Small intestine (tissue), 7 donors: ENCODE measurements around the gene MAP10. TPM values are rescaled to one million over a fixed set of nuclear protein-coding genes. Genes with fewer than 3 reads are reported as not detected.

Experiments
- DNase-seq, 2 donors: peaks; one replicate each; pipeline versions ENCODE4 v3.0.0 to v3.0.0-alpha.2; 2013
- FAIRE-seq: peaks from 2 replicates; lab custom pipeline; 2012; peaks lifted over from hg19 to GRCh38; lab: Jason Lieb, UNC
- H3K27ac ChIP-seq, 3 donors: one replicate each; pipeline ENCODE4 v1.5.1; 2013; ENCODE audit warnings: low read length in 2 of 3, mild to moderate bottlenecking in 2 of 3, control low read depth in 1 of 3, inconsistent platforms in 1 of 3, low read depth in 1 of 3, moderate library complexity in 1 of 3
- H3K27me3 ChIP-seq, 3 donors: one replicate each; pipeline ENCODE4 v1.6.1; 2013; ENCODE audit warnings: low read length in 3 of 3, inconsistent platforms in 1 of 3; ENCODE audit not compliant: control insufficient read depth in 3 of 3, insufficient read depth in 3 of 3
- H3K36me3 ChIP-seq, 3 donors: one replicate each; pipeline ENCODE4 v1.6.1; 2013; ENCODE audit warnings: low read length in 3 of 3, inconsistent platforms in 1 of 3, low read depth in 1 of 3, mild to moderate bottlenecking in 1 of 3, moderate library complexity in 1 of 3; ENCODE audit not compliant: control insufficient read depth in 3 of 3, insufficient read depth in 2 of 3
- H3K4me1 ChIP-seq, 3 donors: one replicate each; pipeline ENCODE4 v1.6.1; 2013; ENCODE audit warnings: low read length in 2 of 3, inconsistent platforms in 1 of 3, low read depth in 1 of 3, mild to moderate bottlenecking in 1 of 3, moderate library complexity in 1 of 3; ENCODE audit not compliant: control insufficient read depth in 3 of 3, insufficient read depth in 2 of 3
- H3K4me3 ChIP-seq, 3 donors: one replicate each; pipeline ENCODE4 v1.5.1; 2013; ENCODE audit warnings: low read length in 3 of 3, control low read depth in 1 of 3, inconsistent platforms in 1 of 3, low read depth in 1 of 3, mild to moderate bottlenecking in 1 of 3, moderate library complexity in 1 of 3
- H3K9me3 ChIP-seq, 2 donors: one replicate each; pipeline ENCODE4 v1.6.1; 2013; ENCODE audit warnings: low read depth in 1 of 2, low read length in 1 of 2; ENCODE audit not compliant: control insufficient read depth in 2 of 2, insufficient read depth in 1 of 2
- WGBS, 3 donors: extraction: QIAGEN DNeasy Blood & Tissue Kit; methylation state at CpG; one replicate each; pipeline ENCODE4 v1.1.7; 2013; 5-methylcytosine and 5-hydroxymethylcytosine counted together
- polyA plus RNA-seq, 4 donors: library from polyadenylated mRNA; stranded (reverse) in 3 of 4; unstranded in 1 of 4; fragments of 200-250 nt in 3 of 4; fragments of 120-200 nt in 1 of 4; gene quantifications; one replicate each; pipeline versions ENCODE4 v1.2.1 to v1.2.3, GENCODE V29; 2013
- donor health status: healthy with polysubstance abuse.
- donor health status: control.
- donor health status: control.
- donor health status: Bipolar disorder and iron deficiency.
- donor health status: healthy.

The MAP10 gene
- polyA plus RNA-seq, 4 donors = 0.27 to 4.0 (median 1.5) TPM

GRCh38 chr1:232810856-232811255 is 5.6 kb downstream of the MAP10 start:
- 74 to 89% (median 88%) methylated on average over 2 of the region's 2 CpGs for WGBS, 3 donors
- no peak overlapping the region for H3K27ac ChIP-seq

DNA sequence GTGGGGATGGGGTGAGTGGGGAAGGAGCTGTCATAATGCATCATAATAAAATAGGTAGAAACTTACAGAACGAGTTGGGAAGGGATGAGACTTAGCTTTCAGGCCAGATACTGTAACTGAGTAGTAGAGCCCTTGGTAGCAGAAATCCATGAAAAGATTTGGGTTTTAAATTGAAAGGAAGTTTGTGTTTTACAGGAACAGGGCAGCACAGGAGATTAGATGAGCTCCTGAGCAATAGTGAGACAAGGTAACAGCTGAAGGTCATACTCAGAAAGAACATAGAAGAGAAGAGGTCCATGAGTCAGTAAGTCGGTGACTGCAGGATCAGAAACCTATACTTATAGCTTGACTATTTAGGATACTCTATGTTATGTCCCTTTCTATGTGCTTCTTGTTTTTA is 7.3 kb downstream of the MAP10 start:
- H3K4me3 ChIP-seq = no peak overlapping the region
- H3K27ac ChIP-seq = no peak overlapping the region
- DNase-seq (no peak), FAIRE-seq (no peak)
- no peaks in the 10 kb centered on the region for H3K4me1 ChIP-seq
- 69 to 84% (median 76%) methylated on average over 2 of the region's 2 CpGs for WGBS, 3 donors
- no peaks in the 10 kb centered on the region for H3K9me3 ChIP-seq
- no peaks in the 10 kb centered on the region for H3K27me3 ChIP-seq
- no peaks in the 10 kb centered on the region for H3K36me3 ChIP-seq

More at GRCh38 chr1:232810856-232811255, 5.6 kb downstream of the MAP10 start:
- Histone ChIP-seq H3K36me3 (no peaks in the 10 kb centered on the region), H3K4me1 (no peaks in the 10 kb centered on the region), H3K9me3 (peaks cover 0 to 8% of the 10 kb centered on the region in 2 donors), H3K27me3 (no peaks in the 10 kb centered on the region), H3K4me3 (no peak overlapping the region)
- FAIRE-seq (no peak), DNase-seq (no peak)

- Histone ChIP-seq H3K27me3 (no peaks in the 10 kb centered on the region), H3K27ac (no peak overlapping the region), H3K36me3 (no peaks in the 10 kb centered on the region), H3K4me3 (no peak overlapping the region), H3K9me3 (no peaks in the 10 kb centered on the region), H3K4me1 (no peaks in the 10 kb centered on the region)
- 90 to 96% (median 95%) methylated on average over 4 of the region's 4 CpGs for WGBS, 3 donors
- FAIRE-seq = no peak
- DNase-seq = no peak
These were observed 7.9 kb downstream of the MAP10 start for GRCh38 chr1:232813097-232813496.

DNA sequence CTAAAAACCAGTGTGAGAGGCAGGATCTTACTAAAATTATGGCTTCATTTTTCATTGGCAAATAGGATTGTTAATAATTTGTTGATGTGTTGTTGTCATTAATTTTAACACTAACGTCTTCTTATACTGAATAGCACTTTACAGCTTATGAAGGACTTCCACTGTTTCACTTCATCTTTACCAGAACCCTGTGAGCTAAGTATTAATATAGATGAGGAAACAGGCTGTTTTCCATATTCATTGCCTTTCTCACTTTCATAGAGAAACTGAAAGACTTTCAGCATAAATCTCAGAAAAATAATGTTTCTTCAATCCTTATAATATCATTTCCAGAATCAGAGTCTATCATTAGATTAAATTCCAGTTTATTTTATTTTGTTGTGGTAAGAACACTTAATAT is 8.5 kb downstream of the MAP10 start:
- 66 to 77% (median 73%) methylated on average over 1 of the region's 1 CpG for WGBS, 3 donors
- FAIRE-seq = no peak

GRCh38 chr1:232816324-232816723 is 11.1 kb downstream of the MAP10 start:
- DNase-seq = no peak
- Histone ChIP-seq H3K27ac (no peak overlapping the region), H3K9me3 (no peaks in the 10 kb centered on the region), H3K27me3 (no peaks in the 10 kb centered on the region), H3K4me1 (no peaks in the 10 kb centered on the region), H3K4me3 (no peak overlapping the region), H3K36me3 (no peaks in the 10 kb centered on the region)
- FAIRE-seq = no peak
- WGBS, 3 donors = 79 to 89% (median 89%) methylated on average over 1 of the region's 1 CpG

More for the DNA sequence above, 8.5 kb downstream of the MAP10 start:
- H3K4me3 ChIP-seq = no peak overlapping the region
- DNase-seq = no peak
- H3K4me1 ChIP-seq = no peaks in the 10 kb centered on the region
- no peak overlapping the region for H3K27ac ChIP-seq
- H3K27me3 ChIP-seq = no peaks in the 10 kb centered on the region
- no peaks in the 10 kb centered on the region for H3K9me3 ChIP-seq
- no peaks in the 10 kb centered on the region for H3K36me3 ChIP-seq

- Histone ChIP-seq H3K9me3 (no peaks in the 10 kb centered on the region), H3K27ac (no peak overlapping the region), H3K4me1 (no peaks in the 10 kb centered on the region), H3K27me3 (no peaks in the 10 kb centered on the region), H3K4me3 (no peak overlapping the region), H3K36me3 (no peaks in the 10 kb centered on the region)
- DNase-seq = no peak
- FAIRE-seq = no peak
- 91 to 97% (median 94%) methylated on average over 2 of the region's 2 CpGs for WGBS, 3 donors
These were observed 12.8 kb downstream of the MAP10 start for GRCh38 chr1:232818040-232818439.

DNA sequence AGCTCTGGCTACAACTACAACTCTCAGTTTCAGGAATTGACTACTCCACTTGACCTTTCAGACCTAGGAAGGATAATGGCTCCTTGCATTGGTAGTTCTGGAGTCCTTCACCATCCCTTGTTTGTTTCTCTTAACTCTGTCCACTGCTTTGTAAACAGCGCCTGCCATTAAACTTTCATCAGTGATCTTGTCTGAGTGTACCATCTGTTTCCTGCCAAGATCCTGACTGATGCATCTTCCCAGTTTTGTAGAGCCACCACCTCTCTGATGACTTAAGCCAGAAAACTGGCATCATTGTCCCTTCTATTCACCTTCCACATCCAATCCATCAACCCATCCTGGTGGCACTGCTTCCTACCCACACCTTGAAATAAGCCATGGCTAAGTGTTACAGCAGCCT is 15.2 kb downstream of the MAP10 start:
- no peak for DNase-seq
- H3K4me3 ChIP-seq = no peak overlapping the region

GRCh38 chr1:232822530-232822929 is 17.3 kb downstream of the MAP10 start:
- no peaks in the 10 kb centered on the region for H3K27me3 ChIP-seq
- no peaks in the 10 kb centered on the region for H3K36me3 ChIP-seq
- H3K27ac ChIP-seq = no peak overlapping the region
- no peaks in the 10 kb centered on the region for H3K9me3 ChIP-seq
- H3K4me1 ChIP-seq = no peaks in the 10 kb centered on the region
- no peak overlapping the region for H3K4me3 ChIP-seq
- FAIRE-seq (no peak), DNase-seq (no peak)
- WGBS, 3 donors = 61 to 88% (median 77%) methylated on average over 2 of the region's 2 CpGs

More for the DNA sequence above, 15.2 kb downstream of the MAP10 start:
- H3K27me3 ChIP-seq = no peaks in the 10 kb centered on the region
- no peaks in the 10 kb centered on the region for H3K4me1 ChIP-seq
- 90 to 96% (median 96%) methylated on average over 1 of the region's 1 CpG for WGBS, 3 donors
- H3K27ac ChIP-seq = no peak overlapping the region
- H3K36me3 ChIP-seq = no peaks in the 10 kb centered on the region
- no peaks in the 10 kb centered on the region for H3K9me3 ChIP-seq
- no peak for FAIRE-seq

- Histone ChIP-seq H3K4me3 (no peak overlapping the region), H3K27ac (no peak overlapping the region), H3K36me3 (no peaks in the 10 kb centered on the region), H3K27me3 (no peaks in the 10 kb centered on the region), H3K4me1 (no peaks in the 10 kb centered on the region), H3K9me3 (no peaks in the 10 kb centered on the region)
- DNase-seq (no peak), FAIRE-seq (no peak)
- WGBS, 3 donors = 86 to 97% (median 90%) methylated on average over 1 of the region's 1 CpG
These were observed 21.1 kb downstream of the MAP10 start for GRCh38 chr1:232826318-232826717.
